Small intestine (tissue), 7 donors: ENCODE results near the gene PUSL1. TPM values are rescaled to one million over a fixed set of nuclear protein-coding genes. Genes with fewer than 3 reads are reported as not detected.

Experiments used
- DNase-seq, 2 donors: peaks; one replicate each; pipeline versions ENCODE4 v3.0.0 to v3.0.0-alpha.2; 2013
- FAIRE-seq: peaks from 2 replicates; lab custom pipeline; 2012; peaks lifted over from hg19 to GRCh38; lab: Jason Lieb, UNC
- H3K27ac ChIP-seq, 3 donors: one replicate each; pipeline ENCODE4 v1.5.1; 2013; ENCODE audit warnings: low read length in 2 of 3, mild to moderate bottlenecking in 2 of 3, control low read depth in 1 of 3, inconsistent platforms in 1 of 3, low read depth in 1 of 3, moderate library complexity in 1 of 3
- H3K27me3 ChIP-seq, 3 donors: one replicate each; pipeline ENCODE4 v1.6.1; 2013; ENCODE audit warnings: low read length in 3 of 3, inconsistent platforms in 1 of 3; ENCODE audit not compliant: control insufficient read depth in 3 of 3, insufficient read depth in 3 of 3
- H3K36me3 ChIP-seq, 3 donors: one replicate each; pipeline ENCODE4 v1.6.1; 2013; ENCODE audit warnings: low read length in 3 of 3, inconsistent platforms in 1 of 3, low read depth in 1 of 3, mild to moderate bottlenecking in 1 of 3, moderate library complexity in 1 of 3; ENCODE audit not compliant: control insufficient read depth in 3 of 3, insufficient read depth in 2 of 3
- H3K4me1 ChIP-seq, 3 donors: one replicate each; pipeline ENCODE4 v1.6.1; 2013; ENCODE audit warnings: low read length in 2 of 3, inconsistent platforms in 1 of 3, low read depth in 1 of 3, mild to moderate bottlenecking in 1 of 3, moderate library complexity in 1 of 3; ENCODE audit not compliant: control insufficient read depth in 3 of 3, insufficient read depth in 2 of 3
- H3K4me3 ChIP-seq, 3 donors: one replicate each; pipeline ENCODE4 v1.5.1; 2013; ENCODE audit warnings: low read length in 3 of 3, control low read depth in 1 of 3, inconsistent platforms in 1 of 3, low read depth in 1 of 3, mild to moderate bottlenecking in 1 of 3, moderate library complexity in 1 of 3
- H3K9me3 ChIP-seq, 2 donors: one replicate each; pipeline ENCODE4 v1.6.1; 2013; ENCODE audit warnings: low read depth in 1 of 2, low read length in 1 of 2; ENCODE audit not compliant: control insufficient read depth in 2 of 2, insufficient read depth in 1 of 2
- WGBS, 3 donors: extraction: QIAGEN DNeasy Blood & Tissue Kit; methylation state at CpG; one replicate each; pipeline ENCODE4 v1.1.7; 2013; 5-methylcytosine and 5-hydroxymethylcytosine counted together
- polyA plus RNA-seq, 4 donors: library from polyadenylated mRNA; stranded (reverse) in 3 of 4; unstranded in 1 of 4; fragments of 200-250 nt in 3 of 4; fragments of 120-200 nt in 1 of 4; gene quantifications; one replicate each; pipeline versions ENCODE4 v1.2.1 to v1.2.3, GENCODE V29; 2013
- donor health status: healthy with polysubstance abuse.
- donor health status: control.
- donor health status: control.
- donor health status: Bipolar disorder and iron deficiency.
- donor health status: healthy.

The PUSL1 gene
- polyA plus RNA-seq, 4 donors = 15.0 to 22.7 (median 18.4) TPM

DNA sequence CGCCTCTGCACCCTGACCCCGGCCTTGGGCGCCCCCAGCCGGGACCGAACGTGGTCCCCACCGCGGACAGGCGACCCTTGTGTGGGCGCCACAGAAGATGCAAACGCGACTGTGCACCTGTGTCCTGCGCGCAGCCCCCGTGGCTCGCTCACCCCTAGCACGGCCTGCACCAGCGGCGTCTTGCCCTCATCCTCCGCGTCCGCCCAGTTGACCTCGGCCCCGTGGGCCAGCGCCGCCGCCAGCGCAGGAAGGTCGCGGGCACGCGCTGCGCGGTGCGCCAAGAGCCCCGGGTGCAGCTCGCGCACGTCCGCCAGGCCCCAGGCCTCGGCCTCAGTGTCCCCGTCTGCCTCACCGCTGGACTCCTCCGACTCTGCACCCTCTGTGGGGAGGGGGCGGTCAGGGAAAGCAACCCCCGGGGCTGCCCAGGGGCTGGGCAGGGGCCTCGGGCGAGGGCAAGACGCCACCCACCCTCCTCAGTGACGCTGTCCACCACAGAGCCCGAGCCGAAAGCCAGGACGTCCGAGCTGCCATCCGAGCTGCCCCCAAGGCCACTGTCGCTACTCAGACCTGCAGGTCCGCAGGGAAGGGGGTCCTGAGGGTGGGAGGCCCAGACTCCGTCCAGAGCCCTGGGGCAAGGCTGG, 14.0 kb upstream of the PUSL1 start:
- 90 to 97% (median 94%) methylated on average over 50 to 58 of the region's 58 CpGs for WGBS, 3 donors
- Histone ChIP-seq H3K27me3 (no peaks in the 10 kb centered on the region), H3K27ac (no peak overlapping the region), H3K9me3 (no peaks in the 10 kb centered on the region), H3K4me1 (peaks cover 0 to 19% (median 0%) of the 10 kb centered on the region in 3 donors), H3K4me3 (no peak overlapping the region), H3K36me3 (peaks cover 0 to 59% (median 4%) of the 10 kb centered on the region in 3 donors)
- no peak for FAIRE-seq
- no peak for DNase-seq

DNA sequence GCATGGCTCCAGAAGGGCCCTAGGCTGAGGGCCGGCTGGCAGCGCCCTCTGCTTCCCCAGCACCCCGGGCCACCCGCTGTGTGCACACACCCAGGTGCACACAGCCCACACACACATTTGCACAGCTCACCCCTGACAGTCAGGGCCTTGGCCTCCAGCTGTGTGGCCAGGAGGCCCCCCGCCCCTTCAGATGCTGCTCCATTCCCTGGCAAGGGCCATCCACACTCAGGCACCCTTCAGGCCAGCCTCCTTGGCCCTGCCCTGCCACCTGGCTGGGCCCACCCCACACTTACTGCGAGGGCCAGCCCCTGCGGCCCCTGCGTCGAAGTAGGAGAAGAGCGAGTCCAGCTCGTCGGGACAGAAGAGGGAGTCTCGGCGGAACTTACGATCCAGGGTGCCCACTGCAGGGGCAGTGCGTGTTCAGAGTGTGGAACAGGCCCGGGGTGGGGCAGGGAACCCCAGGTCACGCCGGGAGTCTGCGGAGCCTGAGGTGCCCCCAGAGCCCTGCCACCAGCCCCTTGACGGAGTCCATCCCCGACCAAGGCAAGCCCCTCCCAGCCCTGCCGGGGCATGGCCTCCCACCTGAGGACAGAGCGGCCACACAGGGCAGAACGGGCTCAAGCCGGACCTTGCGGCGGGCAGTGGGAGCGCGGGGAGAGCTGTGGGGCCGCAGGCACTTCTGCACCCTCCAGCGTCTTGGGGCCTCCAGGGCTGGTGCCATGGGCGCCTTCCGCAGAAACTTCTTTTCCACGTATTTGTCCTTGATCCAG, 13.1 kb upstream of the PUSL1 start:
- FAIRE-seq (no peak), DNase-seq (no peak)
- no peak overlapping the region for H3K4me3 ChIP-seq
- no peaks in the 10 kb centered on the region for H3K27me3 ChIP-seq
- H3K27ac ChIP-seq = no peak overlapping the region
- H3K9me3 ChIP-seq = no peaks in the 10 kb centered on the region
- H3K36me3 ChIP-seq = peaks cover 0 to 68% (median 4%) of the 10 kb centered on the region in 3 donors
- H3K4me1 ChIP-seq = peaks cover 0 to 17% (median 0%) of the 10 kb centered on the region in 3 donors
- WGBS, 3 donors = 93 to 94% (median 94%) methylated on average over 33 to 35 of the region's 35 CpGs

DNA sequence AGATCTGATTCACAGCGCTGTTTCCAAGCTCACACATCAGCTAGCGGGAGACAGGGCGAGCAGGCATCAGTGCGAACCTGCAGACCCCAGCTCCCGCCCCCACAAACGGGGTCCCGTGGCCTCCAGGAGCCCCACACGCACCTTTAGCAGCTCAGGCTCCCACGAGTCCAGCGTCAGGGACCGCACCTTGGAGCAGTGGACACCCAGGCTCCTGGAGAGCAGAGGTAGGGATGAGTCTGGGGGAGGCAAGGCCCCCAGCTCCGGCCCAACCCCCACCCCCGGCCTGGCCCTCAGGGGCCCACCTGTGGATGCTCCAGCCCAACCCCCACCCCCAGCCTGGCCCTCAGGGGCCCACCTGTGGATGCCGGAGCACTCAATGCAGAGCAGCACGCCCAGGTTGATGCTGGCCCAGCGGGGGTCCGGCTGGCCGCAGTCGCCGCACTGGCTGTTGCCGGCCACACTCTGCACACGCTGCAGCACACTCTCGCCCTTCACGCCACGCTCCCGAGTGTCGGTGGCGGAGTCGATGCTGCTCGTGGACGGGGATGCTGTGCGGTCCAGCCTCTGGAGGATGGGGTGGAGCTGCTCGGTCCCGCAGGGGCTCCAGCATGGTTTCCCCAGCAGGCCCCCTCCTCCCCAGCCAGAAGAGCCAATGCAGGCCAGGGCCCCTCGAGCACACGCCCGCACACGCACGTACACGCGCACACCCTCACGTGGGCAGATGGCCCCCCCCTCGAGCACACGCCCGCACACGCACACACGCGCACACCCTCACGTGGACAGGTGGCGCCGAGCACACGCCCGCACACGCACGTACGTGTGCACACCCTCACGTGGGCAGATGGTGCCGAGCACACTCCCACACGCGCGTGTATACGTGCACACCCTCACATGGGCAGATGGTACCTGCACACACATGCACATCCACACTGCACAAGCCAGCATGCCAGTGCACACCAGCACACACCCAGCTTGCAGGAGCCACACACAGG, 12.0 kb upstream of the PUSL1 start:
- DNase-seq (no peak), FAIRE-seq (no peak)
- no peak overlapping the region for H3K4me3 ChIP-seq
- H3K4me1 ChIP-seq = peaks cover 0 to 8% (median 0%) of the 10 kb centered on the region in 3 donors
- H3K27me3 ChIP-seq = no peaks in the 10 kb centered on the region
- peaks cover 0 to 71% (median 4%) of the 10 kb centered on the region in 3 donors for H3K36me3 ChIP-seq
- no peaks in the 10 kb centered on the region for H3K9me3 ChIP-seq
- WGBS, 3 donors = 91 to 94% (median 94%) methylated on average over 59 to 62 of the region's 62 CpGs
- H3K27ac ChIP-seq = no peak overlapping the region

- FAIRE-seq (no peak), DNase-seq (no peak)
- H3K4me1 ChIP-seq = no peaks in the 10 kb centered on the region
- peaks cover 0 to 73% (median 4%) of the 10 kb centered on the region in 3 donors for H3K36me3 ChIP-seq
- no peaks in the 10 kb centered on the region for H3K27me3 ChIP-seq
- no peaks in the 10 kb centered on the region for H3K9me3 ChIP-seq
- no peak overlapping the region for H3K27ac ChIP-seq
- H3K4me3 ChIP-seq = no peak overlapping the region
- 90 to 93% (median 91%) methylated on average over 25 to 31 of the region's 31 CpGs for WGBS, 3 donors
Measured at GRCh38 chr1:1297802-1298424, 10.5 kb upstream of the PUSL1 start.

DNA sequence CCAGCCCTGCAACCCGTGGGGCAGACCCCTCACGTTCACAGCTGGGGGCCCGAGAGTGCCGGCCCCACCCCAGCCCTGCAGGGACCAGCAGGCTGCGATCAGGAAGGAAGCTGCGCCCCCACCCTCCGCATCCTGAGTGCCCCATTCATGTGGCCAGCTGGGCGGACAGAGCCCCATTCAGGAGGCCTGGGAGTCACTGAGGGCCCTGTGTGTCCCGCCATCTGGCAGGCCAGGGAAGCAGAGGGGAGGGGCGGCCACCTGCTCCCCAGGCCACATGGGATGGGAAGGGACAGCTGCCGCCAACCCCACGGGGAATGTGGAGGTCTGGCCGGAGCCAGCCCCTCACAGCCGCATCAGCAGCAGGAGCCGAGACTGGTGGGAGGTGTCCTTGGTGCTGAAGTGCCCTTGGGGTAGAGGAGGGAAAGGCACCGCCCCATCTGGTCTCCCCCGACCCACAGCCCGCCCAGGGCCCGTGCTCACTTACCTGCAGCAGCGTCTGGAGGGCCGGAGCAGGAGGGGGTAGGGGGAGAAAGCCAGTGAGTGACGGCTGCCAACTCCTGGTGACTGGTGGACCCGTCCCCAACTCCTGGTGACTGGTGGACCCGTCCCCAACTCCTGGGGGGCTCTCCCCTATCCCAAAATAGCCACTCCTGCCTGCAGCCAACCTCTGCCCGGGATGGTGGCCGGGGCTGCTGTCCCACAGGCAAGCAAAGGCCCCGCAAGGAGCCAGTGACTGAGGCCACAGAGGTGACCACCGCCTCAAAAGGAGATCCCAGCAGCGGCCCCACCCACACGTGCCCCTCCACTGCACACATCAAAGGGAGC, 9.3 kb upstream of the PUSL1 start:
- FAIRE-seq = no peak
- peak in 1 of 2 donors; percentile 42 for DNase-seq
- no peak overlapping the region for H3K4me3 ChIP-seq
- no peaks in the 10 kb centered on the region for H3K27me3 ChIP-seq
- no peak overlapping the region for H3K27ac ChIP-seq
- peaks cover 0 to 78% (median 4%) of the 10 kb centered on the region in 3 donors for H3K36me3 ChIP-seq
- no peaks in the 10 kb centered on the region for H3K4me1 ChIP-seq
- 73 to 84% (median 81%) methylated on average over 28 to 30 of the region's 30 CpGs for WGBS, 3 donors
- H3K9me3 ChIP-seq = no peaks in the 10 kb centered on the region

- Histone ChIP-seq H3K27me3 (no peaks in the 10 kb centered on the region), H3K27ac (no peak overlapping the region), H3K9me3 (no peaks in the 10 kb centered on the region), H3K36me3 (peaks cover 0 to 72% (median 4%) of the 10 kb centered on the region in 3 donors), H3K4me1 (peaks cover 0 to 4% (median 0%) of the 10 kb centered on the region in 3 donors), H3K4me3 (no peak overlapping the region)
- peak in 1 of 2 donors; percentile 31 for DNase-seq
- WGBS, 3 donors = 72 to 85% (median 78%) methylated on average over 16 to 22 of the region's 22 CpGs
- no peak for FAIRE-seq
Measured at GRCh38 chr1:1299686-1300351, 8.6 kb upstream of the PUSL1 start.

- peaks cover 0 to 67% (median 4%) of the 10 kb centered on the region in 3 donors for H3K36me3 ChIP-seq
- no peak overlapping the region for H3K4me3 ChIP-seq
- 70 to 84% (median 84%) methylated on average over 12 of the region's 12 CpGs for WGBS, 3 donors
- DNase-seq (no peak), FAIRE-seq (no peak)
- peaks cover 0 to 9% (median 3%) of the 10 kb centered on the region in 3 donors for H3K4me1 ChIP-seq
- no peaks in the 10 kb centered on the region for H3K27me3 ChIP-seq
- no peaks in the 10 kb centered on the region for H3K9me3 ChIP-seq
- no peak overlapping the region for H3K27ac ChIP-seq
Measured at GRCh38 chr1:1300352-1300739, 8.1 kb upstream of the PUSL1 start.
